MM.1S (cell line): ENCODE measurements around the gene SLFN5.
"Not testable (repeated sequence)": the region's sequence is repeated elsewhere in the genome, so short reads cannot be mapped to it uniquely, and the experiment has no call there.

Experiments
- DNase-seq: peaks from one replicate; pipeline ENCODE4 v3.0.0-alpha.2; 2015
- H2AFZ ChIP-seq: fragments of 300-600 bp; sonication (generic); 2 replicates; pipeline ENCODE4 v1.6.0; 2016; ENCODE audit warnings: antibody characterized with exemption, low read length
- H3F3A ChIP-seq: fragments of 300-600 bp; sonication (generic); 2 replicates; pipeline ENCODE4 v1.6.1; 2016; ENCODE audit warnings: mild to moderate bottlenecking, antibody characterized with exemption, low read length, moderate library complexity, mixed read lengths; ENCODE audit not compliant: insufficient read depth
- H3K27ac ChIP-seq: fragments of 300-600 bp; sonication (generic); 2 replicates; pipeline ENCODE4 v1.5.1; 2016; ENCODE audit warnings: mild to moderate bottlenecking, low read length
- H3K27me3 ChIP-seq: fragments of 300-600 bp; sonication (generic); replicated peaks from 2 replicates; pipeline ENCODE4 v1.6.0; 2016; ENCODE audit warnings: low read length; ENCODE audit not compliant: insufficient read depth
- H3K36me3 ChIP-seq: fragments of 300-600 bp; sonication (generic); replicated peaks from 2 replicates; pipeline ENCODE4 v1.6.1; 2016; ENCODE audit warnings: mild to moderate bottlenecking, low read length, mixed read lengths; ENCODE audit not compliant: insufficient read depth
- H3K4me1 ChIP-seq: fragments of 300-600 bp; sonication (generic); 2 replicates; pipeline ENCODE4 v1.6.1; 2016; ENCODE audit warnings: low read length, mixed read lengths
- H3K4me2 ChIP-seq: fragments of 300-600 bp; sonication (generic); 2 replicates; pipeline ENCODE4 v1.6.0; 2016; ENCODE audit warnings: low read depth, low read length
- H3K4me3 ChIP-seq: fragments of 300-600 bp; sonication (generic); 2 replicates; pipeline ENCODE4 v1.5.1; 2016; ENCODE audit warnings: low read length, mixed read lengths
- H3K79me2 ChIP-seq: fragments of 300-600 bp; sonication (generic); 2 replicates; pipeline ENCODE4 v1.6.1; 2016; ENCODE audit warnings: mixed run types, low read length, mixed read lengths
- H3K9ac ChIP-seq: fragments of 300-600 bp; sonication (generic); 2 replicates; pipeline ENCODE4 v1.6.1; 2016; ENCODE audit warnings: low read length, mixed read lengths
- H3K9me2 ChIP-seq: fragments of 300-600 bp; sonication (generic); replicated peaks from 2 replicates; pipeline ENCODE4 v1.6.1; 2016; ENCODE audit warnings: mild to moderate bottlenecking, low read length, mixed read lengths; ENCODE audit not compliant: insufficient read depth
- H3K9me3 ChIP-seq: fragments of 300-600 bp; sonication (generic); replicated peaks from 2 replicates; pipeline ENCODE4 v1.6.1; 2016; ENCODE audit warnings: mild to moderate bottlenecking, low read length, mixed read lengths; ENCODE audit not compliant: insufficient read depth
- H4K20me1 ChIP-seq: fragments of 300-600 bp; sonication (generic); 2 replicates; pipeline ENCODE4 v1.6.1; 2016; ENCODE audit warnings: mild to moderate bottlenecking, low read length, moderate library complexity, mixed read lengths; ENCODE audit not compliant: insufficient read depth
- EZH2 ChIP-seq: fragments of 300-600 bp; sonication (generic); optimal IDR thresholded peaks from 2 replicates; pipeline ENCODE3; 2017; ENCODE audit warnings: low read depth, mild to moderate bottlenecking, antibody characterized with exemption, low read length, mixed read lengths
- EZH2phosphoT487 ChIP-seq: fragments of 300-600 bp; sonication (generic); IDR thresholded peaks from 2 replicates; pipeline ENCODE4 v1.6.1; 2018; ENCODE audit warnings: antibody characterized with exemption, low read length
- TF ChIP-seq, protein P1 (sequence below): fragments of 300-600 bp; sonication (generic); IDR thresholded peaks from 2 replicates; pipeline ENCODE4 v1.5.1; 2016; ENCODE audit warnings: antibody characterized with exemption, low read length, mixed read lengths

The SLFN5 gene

DNA sequence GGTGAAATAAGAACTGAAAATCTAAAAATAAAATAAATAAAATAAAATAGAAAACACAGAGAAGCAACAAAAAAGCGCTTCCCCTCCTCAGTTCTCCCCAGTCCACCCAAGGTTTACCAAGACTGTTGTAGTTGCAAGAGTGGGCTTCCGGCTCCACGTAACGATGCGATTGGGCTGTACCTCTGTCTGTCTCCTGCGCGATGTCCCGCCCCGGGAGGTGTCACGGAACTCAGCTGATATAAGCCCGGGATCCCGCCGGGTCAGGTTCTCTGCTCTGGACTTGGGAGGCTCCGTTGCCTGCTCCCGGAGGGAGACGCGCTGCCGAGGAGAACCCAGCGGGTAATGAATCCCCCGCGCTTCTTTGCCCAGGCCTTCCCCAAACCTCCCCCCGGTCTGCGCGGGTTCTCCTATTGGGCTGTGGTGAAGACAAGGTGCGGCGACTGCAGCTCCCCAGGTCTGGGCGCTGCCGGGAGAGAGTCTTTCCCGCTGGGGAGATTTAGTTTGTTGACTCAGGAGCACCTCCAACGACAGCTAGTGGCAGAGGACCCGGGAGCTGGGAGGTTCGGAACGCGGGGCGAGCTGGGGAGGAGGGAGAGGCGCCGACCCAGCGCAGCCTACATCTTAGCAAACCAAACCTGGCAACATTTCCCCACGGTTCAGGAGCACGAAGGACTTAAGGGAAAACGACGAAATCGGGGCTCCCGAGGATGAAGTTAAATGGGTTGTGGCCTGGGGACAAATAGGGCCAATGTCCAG lies at the start of gene SLFN5:
Gene SLFN5 (plus strand): TSS at position 268 of the 756 bp plus-strand sequence. CDS start 15,619 bp downstream, outside the sequence.
- peak within 1 kb of the TSS; percentile 75; the same call in 1 of the 2 replicates for H3K27ac ChIP-seq
- peaks cover 37% of the 10 kb centered on the region for H3F3A ChIP-seq
- H3K9ac ChIP-seq, result peak within 1 kb of the TSS; percentile 66
- TF ChIP-seq, protein P1, sequence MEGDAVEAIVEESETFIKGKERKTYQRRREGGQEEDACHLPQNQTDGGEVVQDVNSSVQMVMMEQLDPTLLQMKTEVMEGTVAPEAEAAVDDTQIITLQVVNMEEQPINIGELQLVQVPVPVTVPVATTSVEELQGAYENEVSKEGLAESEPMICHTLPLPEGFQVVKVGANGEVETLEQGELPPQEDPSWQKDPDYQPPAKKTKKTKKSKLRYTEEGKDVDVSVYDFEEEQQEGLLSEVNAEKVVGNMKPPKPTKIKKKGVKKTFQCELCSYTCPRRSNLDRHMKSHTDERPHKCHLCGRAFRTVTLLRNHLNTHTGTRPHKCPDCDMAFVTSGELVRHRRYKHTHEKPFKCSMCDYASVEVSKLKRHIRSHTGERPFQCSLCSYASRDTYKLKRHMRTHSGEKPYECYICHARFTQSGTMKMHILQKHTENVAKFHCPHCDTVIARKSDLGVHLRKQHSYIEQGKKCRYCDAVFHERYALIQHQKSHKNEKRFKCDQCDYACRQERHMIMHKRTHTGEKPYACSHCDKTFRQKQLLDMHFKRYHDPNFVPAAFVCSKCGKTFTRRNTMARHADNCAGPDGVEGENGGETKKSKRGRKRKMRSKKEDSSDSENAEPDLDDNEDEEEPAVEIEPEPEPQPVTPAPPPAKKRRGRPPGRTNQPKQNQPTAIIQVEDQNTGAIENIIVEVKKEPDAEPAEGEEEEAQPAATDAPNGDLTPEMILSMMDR, result no peak
- TF ChIP-seq EZH2phosphoT487, result no peak
- TF ChIP-seq EZH2, result no peak
- peak within 1 kb of the TSS; percentile 87 for H2AFZ ChIP-seq
- no peaks in the 10 kb centered on the region for H3K9me3 ChIP-seq
- H3K36me3 ChIP-seq, result no peaks in the 10 kb centered on the region
- no peaks in the 10 kb centered on the region for H3K79me2 ChIP-seq
- H3K27me3 ChIP-seq, result no peaks in the 10 kb centered on the region
- peak within 1 kb of the TSS; percentile 76 for H3K4me3 ChIP-seq
- peak within 1 kb of the TSS; percentile 94 for H3K4me2 ChIP-seq
- DNase-seq, result peak; percentile 86
- H3K4me1 ChIP-seq, result peaks cover 12% of the 10 kb centered on the region
- no peaks in the 10 kb centered on the region for H4K20me1 ChIP-seq
- no peaks in the 10 kb centered on the region for H3K9me2 ChIP-seq

DNA sequence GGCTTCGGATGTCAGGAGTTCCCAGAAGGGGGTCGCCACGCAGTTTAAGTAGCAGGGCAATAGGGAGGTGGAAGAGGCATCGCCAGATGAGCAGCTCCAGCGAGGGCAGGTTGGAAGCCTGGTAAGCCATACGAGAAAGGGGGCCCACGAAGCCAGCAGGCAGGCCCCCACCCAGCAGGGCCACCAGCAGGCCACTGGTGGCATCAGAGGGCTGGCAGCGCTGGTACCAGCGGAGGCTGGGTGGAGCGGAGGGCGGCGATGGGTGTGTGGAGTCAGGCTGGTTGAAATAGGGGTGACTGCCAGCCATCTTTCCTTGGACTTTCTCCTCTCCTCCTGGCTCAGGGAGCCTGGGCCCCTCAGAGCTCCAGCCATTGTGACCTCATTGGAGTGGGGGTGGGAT lies 48.9 kb upstream of the SLFN5 start, which contains the start of gene SLC35G3:
Gene SLC35G3 (minus strand): TSS at position 393 of the 400 bp plus-strand sequence. CDS start 86 bp downstream, at position 307.
- H3F3A ChIP-seq, DNase-seq: not testable (repeated sequence)

DNA sequence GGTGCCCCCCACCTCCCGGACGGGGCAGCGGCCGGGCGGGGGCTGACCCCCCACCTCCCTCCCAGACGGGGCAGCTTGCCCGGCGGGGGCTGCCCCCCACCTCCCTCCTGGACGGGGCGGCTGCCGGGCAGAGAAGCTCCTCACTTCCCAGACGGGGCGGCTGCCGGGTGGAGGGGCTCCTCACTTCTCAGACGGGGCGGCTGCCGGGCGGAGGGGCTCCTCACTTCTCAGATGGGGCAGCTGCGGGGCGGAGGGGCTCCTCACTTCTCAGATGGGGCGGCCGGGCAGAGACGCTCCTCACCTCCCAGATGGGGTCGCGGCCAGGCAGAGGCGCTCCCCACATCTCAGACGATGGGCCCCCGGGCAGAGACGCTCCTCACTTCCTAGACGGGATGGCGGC lies 47.8 kb upstream of the SLFN5 start:
- H3K9ac ChIP-seq, H3K9me3 ChIP-seq, DNase-seq, H3K4me1 ChIP-seq, H3K27me3 ChIP-seq, H3K27ac ChIP-seq, H3F3A ChIP-seq, H3K36me3 ChIP-seq, H3K4me2 ChIP-seq, H2AFZ ChIP-seq, H4K20me1 ChIP-seq, H3K9me2 ChIP-seq, H3K79me2 ChIP-seq, H3K4me3 ChIP-seq: not testable (repeated sequence)

More for the DNA sequence above, 48.9 kb upstream of the SLFN5 start, which contains the start of gene SLC35G3:
- H3K27ac ChIP-seq, H3K4me1 ChIP-seq, H3K4me2 ChIP-seq, H3K79me2 ChIP-seq, H2AFZ ChIP-seq, H3K27me3 ChIP-seq, H3K9me2 ChIP-seq, H3K9ac ChIP-seq, H3K9me3 ChIP-seq, H4K20me1 ChIP-seq, H3K36me3 ChIP-seq, H3K4me3 ChIP-seq: not testable (repeated sequence)

DNA sequence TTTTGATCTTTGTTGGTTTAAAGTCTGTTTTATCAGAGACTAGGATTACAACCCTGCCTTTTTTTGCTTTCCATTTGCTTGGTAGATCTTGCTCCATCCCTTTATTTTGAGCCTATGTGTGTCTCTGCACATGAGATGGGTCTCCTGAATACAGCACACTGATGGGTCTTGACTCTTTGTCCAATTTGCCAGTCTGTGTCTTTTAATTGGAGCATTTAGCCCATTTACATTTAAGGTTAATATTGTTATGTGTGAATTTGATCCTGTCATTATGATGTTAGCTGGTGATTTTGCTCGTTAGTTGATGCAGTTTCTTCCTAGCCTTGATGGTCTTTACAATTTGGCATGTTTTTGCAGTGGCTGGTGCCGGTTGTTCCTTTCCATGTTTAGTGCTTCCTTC lies 40.3 kb upstream of the SLFN5 start:
- H3K4me3 ChIP-seq, H3K27me3 ChIP-seq, H3K36me3 ChIP-seq, H3K4me2 ChIP-seq, H3K79me2 ChIP-seq, H4K20me1 ChIP-seq, H3K4me1 ChIP-seq, H3K9me2 ChIP-seq, H3K9ac ChIP-seq, H3K27ac ChIP-seq, H3K9me3 ChIP-seq, H3F3A ChIP-seq, H2AFZ ChIP-seq, DNase-seq: not testable (repeated sequence)
